Ovary (tissue), 3 donors: ENCODE results near the gene NDUFAF4.

Experiments
- CTCF ChIP-seq, 3 donors: fragments of 450-650 bp in 2 of 3; fragments of 200-600 bp in 1 of 3; IDR thresholded peaks; one replicate each; pipeline versions ENCODE4 v1.5.1 to v1.8.0; 2016 to 2022; ENCODE audit warnings: antibody characterized with exemption in 3 of 3, mild to moderate bottlenecking in 1 of 3
- EP300 ChIP-seq: sonication (generic); formaldehyde crosslinking; IDR thresholded peaks from one replicate; pipeline ENCODE4 v1.6.1; 2017; ENCODE audit warnings: antibody characterized with exemption
- donor health status: DM: no; HTN: no; CAD: no.

- TF ChIP-seq CTCF (IDR thresholded peaks at IDR 0.05), result no peak
- no peak for TF ChIP-seq EP300
These were observed 655 bp upstream of the NDUFAF4 start for GRCh38 chr6:96898241-96898851.
